Liver (tissue), 9 donors: Measurements from ENCODE around the gene FGD5. TPM values are rescaled to one million over a fixed set of nuclear protein-coding genes. Genes with fewer than 3 reads are reported as not detected.

Experiments used
- DNase-seq: peaks from one replicate; pipeline ENCODE4 v3.0.0-alpha.2; 2017; ENCODE audit warnings: low spot score
- H3K27ac ChIP-seq, 2 donors: one replicate each; pipeline ENCODE4 v1.7.0; 2013; ENCODE audit warnings: inconsistent platforms in 2 of 2, low read length in 2 of 2, control low read depth in 1 of 2, low read depth in 1 of 2, mild to moderate bottlenecking in 1 of 2
- H3K27me3 ChIP-seq, 4 donors: one replicate each; pipeline versions ENCODE4 v1.6.1 to v1.7.0; 2013; ENCODE audit warnings: low read length in 3 of 4, inconsistent platforms in 1 of 4, mild to moderate bottlenecking in 1 of 4, moderate library complexity in 1 of 4; ENCODE audit not compliant: control insufficient read depth in 4 of 4, insufficient read depth in 4 of 4
- H3K36me3 ChIP-seq, 4 donors: one replicate each; pipeline versions ENCODE4 v1.6.1 to v1.7.0; 2013; ENCODE audit warnings: low read length in 3 of 4, mild to moderate bottlenecking in 3 of 4, low read depth in 1 of 4, moderate library complexity in 1 of 4; ENCODE audit not compliant: control insufficient read depth in 4 of 4, insufficient read depth in 3 of 4
- H3K4me1 ChIP-seq, 4 donors: one replicate each; pipeline versions ENCODE4 v1.6.1 to v1.7.0; 2013; ENCODE audit warnings: low read length in 3 of 4, mild to moderate bottlenecking in 3 of 4, moderate library complexity in 1 of 4; ENCODE audit not compliant: control insufficient read depth in 4 of 4, insufficient read depth in 4 of 4
- H3K4me3 ChIP-seq, 3 donors: one replicate each; pipeline versions ENCODE4 v1.6.1 to v1.7.0; 2013; ENCODE audit warnings: low read length in 3 of 3, control low read depth in 1 of 3, low read depth in 1 of 3, mild to moderate bottlenecking in 1 of 3
- H3K9ac ChIP-seq, 2 donors: one replicate each; pipeline ENCODE4 v1.7.0; 2013; ENCODE audit warnings: low read length in 2 of 2, mild to moderate bottlenecking in 2 of 2, moderate library complexity in 2 of 2, control low read depth in 1 of 2, low read depth in 1 of 2
- H3K9me3 ChIP-seq, 4 donors: one replicate each; pipeline versions ENCODE4 v1.6.1 to v1.7.0; 2013; ENCODE audit warnings: low read length in 3 of 4; ENCODE audit not compliant: control insufficient read depth in 4 of 4
- ATF3 ChIP-seq: IDR thresholded peaks from 2 replicates; pipeline ENCODE4 v1.6.1; 2016; ENCODE audit warnings: antibody characterized with exemption
- CTCF ChIP-seq: fragments of 150-350 bp; IDR thresholded peaks from 2 replicates; pipeline ENCODE4 v1.5.1; 2017; ENCODE audit warnings: improper control_type of control experiment, low read depth, low read length; ENCODE audit not compliant: missing input control
- EGR1 ChIP-seq, 2 donors: IDR thresholded peaks; 2 replicates each; pipeline ENCODE4 v1.6.1; 2016 to 2018; ENCODE audit warnings: antibody characterized with exemption in 2 of 2, low read depth in 2 of 2
- FOXA1 ChIP-seq: IDR thresholded peaks from 2 replicates; pipeline ENCODE4 v1.6.1; 2016; ENCODE audit warnings: antibody characterized with exemption
- FOXA2 ChIP-seq: IDR thresholded peaks from 2 replicates; pipeline ENCODE4 v1.6.1; 2016; ENCODE audit warnings: antibody characterized with exemption
- GABPA ChIP-seq, 2 donors: IDR thresholded peaks in 1 of 2; conservative IDR thresholded peaks in 1 of 2; 2 replicates each; pipeline ENCODE4 v1.6.1; 2016; ENCODE audit warnings: antibody characterized with exemption in 2 of 2, mild to moderate bottlenecking in 1 of 2, moderate library complexity in 1 of 2
- HNF4A ChIP-seq, 2 donors: conservative IDR thresholded peaks; 2 replicates each; pipeline ENCODE4 v1.6.1; 2016; ENCODE audit warnings: antibody characterized with exemption in 2 of 2, mild to moderate bottlenecking in 2 of 2
- HNF4G ChIP-seq: IDR thresholded peaks from 2 replicates; pipeline ENCODE4 v1.6.1; 2016; ENCODE audit warnings: antibody characterized with exemption
- JUND ChIP-seq, 2 donors: IDR thresholded peaks; 2 replicates each; pipeline ENCODE4 v1.6.1; 2016; ENCODE audit warnings: antibody characterized with exemption in 2 of 2
- MAX ChIP-seq: IDR thresholded peaks from 2 replicates; pipeline ENCODE4 v1.6.1; 2016; ENCODE audit warnings: antibody characterized with exemption
- NR2F2 ChIP-seq: IDR thresholded peaks from 2 replicates; pipeline ENCODE4 v1.6.1; 2016; ENCODE audit warnings: antibody characterized with exemption
- RAD21 ChIP-seq, 2 donors: IDR thresholded peaks; 2 replicates each; pipeline ENCODE4 v1.6.1; 2016; ENCODE audit warnings: antibody characterized with exemption in 2 of 2, mild to moderate bottlenecking in 2 of 2
- REST ChIP-seq: IDR thresholded peaks from 2 replicates; pipeline ENCODE4 v1.6.1; 2016; ENCODE audit warnings: antibody characterized with exemption, mild to moderate bottlenecking
- RXRA ChIP-seq, 2 donors: IDR thresholded peaks; 2 replicates each; pipeline ENCODE4 v1.6.1; 2017 to 2018; ENCODE audit warnings: antibody characterized with exemption in 2 of 2, mild to moderate bottlenecking in 1 of 2
- SP1 ChIP-seq: IDR thresholded peaks from 2 replicates; pipeline ENCODE4 v1.6.1; 2018; ENCODE audit warnings: antibody characterized with exemption, mild to moderate bottlenecking
- TAF1 ChIP-seq: conservative IDR thresholded peaks from 2 replicates; pipeline ENCODE4 v1.6.1; 2016; ENCODE audit warnings: antibody characterized with exemption, mild to moderate bottlenecking
- YY1 ChIP-seq: IDR thresholded peaks from 2 replicates; pipeline ENCODE4 v1.6.1; 2016; ENCODE audit warnings: antibody characterized with exemption, mild to moderate bottlenecking
- ZBTB33 ChIP-seq: IDR thresholded peaks from 2 replicates; pipeline ENCODE4 v1.6.1; 2016; ENCODE audit warnings: antibody characterized with exemption
- WGBS: extraction: QIAGEN DNeasy Blood & Tissue Kit; methylation state at CpG from one replicate; pipeline ENCODE4 v1.1.7; 2013; 5-methylcytosine and 5-hydroxymethylcytosine counted together
- polyA plus RNA-seq, 2 donors: library from polyadenylated mRNA; stranded (reverse) in 1 of 2; unstranded in 1 of 2; fragments of 200-250 nt in 1 of 2; fragments of >200 nt in 1 of 2; fragmentation: Nextera tagmentation in 1 of 2; extraction: Ambion mirVana in 1 of 2; gene quantifications; one replicate each; pipeline versions ENCODE4 v1.2.1 to v1.2.3, GENCODE V29; 2013 to 2015
- total RNA-seq, 2 donors: library from RNA; depleted of rRNA; stranded (reverse); fragments of >200 nt; gene quantifications; one replicate each; pipeline ENCODE4 v1.2.3, GENCODE V29; 2014
- donor health status: healthy.
- donor health status: healthy.
- donor health status: healthy.
- donor health status: healthy.
- donor health status: healthy.

FGD5 gene
- total and polyA plus RNA-seq, 4 donors: 2.0 to 6.3 (median 3.1) TPM

GRCh38 chr3:14799146-14799545 lies 19.6 kb upstream of the FGD5 start:
- TF ChIP-seq FOXA1 (no peak), MAX (no peak), RAD21 (IDR thresholded peaks at IDR 0.05) (no peak), YY1 (no peak), FOXA2 (no peak), CTCF (no peak), RXRA (IDR thresholded peaks at IDR 0.05) (no peak), TAF1 (no peak), EGR1 (IDR thresholded peaks at IDR 0.05; ENCODE audit: low read depth in 2 of 2) (no peak), JUND (IDR thresholded peaks at IDR 0.05) (no peak), HNF4G (no peak), NR2F2 (no peak), HNF4A (conservative IDR thresholded peaks at IDR 0.05) (no peak), ATF3 (no peak), SP1 (no peak), REST (no peak), GABPA (IDR thresholded peaks at IDR 0.05 in 1 of 2, conservative IDR thresholded peaks at IDR 0.05 in 1 of 2) (no peak), ZBTB33 (no peak)
- Histone ChIP-seq H3K36me3 (no peaks in the 10 kb centered on the region), H3K27ac (no peak overlapping the region), H3K9me3 (no peaks in the 10 kb centered on the region), H3K9ac (no peak overlapping the region), H3K27me3 (no peaks in the 10 kb centered on the region), H3K4me1 (peaks cover 10 to 29% (median 21%) of the 10 kb centered on the region in 4 donors), H3K4me3 (no peak overlapping the region)
- DNase-seq: no peak
- WGBS: 85% methylated on average over 4 of the region's 4 CpGs
